22Rv1 (cell line): ENCODE data around the gene TBC1D16.

Experiments
- H3K27ac ChIP-seq: fragments of 450-650 bp; 2 replicates; pipeline ENCODE4 v1.5.1; 2017
- ZFX ChIP-seq: fragments of 450-650 bp; IDR thresholded peaks from 2 replicates; pipeline ENCODE4 v1.6.1; 2017; ENCODE audit warnings: antibody characterized with exemption, borderline replicate concordance
- TF ChIP-seq, protein P1 (sequence below): fragments of 450-650 bp; IDR thresholded peaks from 2 replicates; pipeline ENCODE4 v1.5.1; 2017; ENCODE audit warnings: mild to moderate bottlenecking

Gene TBC1D16

DNA sequence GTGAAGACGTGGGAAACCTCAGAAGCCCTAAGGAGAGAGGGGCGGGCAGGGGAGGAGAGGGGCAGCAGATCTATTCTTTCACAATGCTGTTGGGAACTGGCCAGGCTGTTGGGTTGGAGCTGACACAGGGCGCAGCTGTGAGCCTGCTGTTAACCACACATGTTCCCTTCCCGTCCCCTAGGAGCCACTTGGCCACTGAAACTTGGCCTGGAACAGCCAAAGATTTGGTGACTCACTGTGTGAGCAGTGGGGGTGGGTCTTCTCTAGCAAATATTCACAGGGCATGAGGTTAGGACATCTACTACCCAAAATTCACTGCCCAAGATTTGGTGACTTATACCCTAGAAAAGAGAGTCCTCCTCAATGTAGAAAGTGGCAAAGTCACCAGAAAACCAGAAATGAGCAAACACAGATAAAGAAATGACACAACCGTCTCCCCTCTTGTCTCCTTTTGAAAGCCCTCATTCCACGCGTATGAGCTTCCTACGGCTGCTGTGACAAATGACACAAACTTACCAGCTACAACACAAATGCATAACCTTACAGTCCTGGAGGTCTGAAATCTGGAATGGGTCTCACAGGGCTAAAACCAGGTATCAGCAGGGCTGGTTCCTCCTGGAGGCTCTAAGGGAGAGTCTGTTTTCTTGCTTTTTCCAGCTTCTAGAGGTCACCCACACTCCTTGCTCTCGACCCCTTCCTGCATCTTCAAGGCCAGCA lies 6.3 kb downstream of the TBC1D16 start:
- no peak overlapping the region for H3K27ac ChIP-seq
- TF ChIP-seq ZFX = no peak
- TF ChIP-seq, protein P1, sequence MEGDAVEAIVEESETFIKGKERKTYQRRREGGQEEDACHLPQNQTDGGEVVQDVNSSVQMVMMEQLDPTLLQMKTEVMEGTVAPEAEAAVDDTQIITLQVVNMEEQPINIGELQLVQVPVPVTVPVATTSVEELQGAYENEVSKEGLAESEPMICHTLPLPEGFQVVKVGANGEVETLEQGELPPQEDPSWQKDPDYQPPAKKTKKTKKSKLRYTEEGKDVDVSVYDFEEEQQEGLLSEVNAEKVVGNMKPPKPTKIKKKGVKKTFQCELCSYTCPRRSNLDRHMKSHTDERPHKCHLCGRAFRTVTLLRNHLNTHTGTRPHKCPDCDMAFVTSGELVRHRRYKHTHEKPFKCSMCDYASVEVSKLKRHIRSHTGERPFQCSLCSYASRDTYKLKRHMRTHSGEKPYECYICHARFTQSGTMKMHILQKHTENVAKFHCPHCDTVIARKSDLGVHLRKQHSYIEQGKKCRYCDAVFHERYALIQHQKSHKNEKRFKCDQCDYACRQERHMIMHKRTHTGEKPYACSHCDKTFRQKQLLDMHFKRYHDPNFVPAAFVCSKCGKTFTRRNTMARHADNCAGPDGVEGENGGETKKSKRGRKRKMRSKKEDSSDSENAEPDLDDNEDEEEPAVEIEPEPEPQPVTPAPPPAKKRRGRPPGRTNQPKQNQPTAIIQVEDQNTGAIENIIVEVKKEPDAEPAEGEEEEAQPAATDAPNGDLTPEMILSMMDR = no peak

DNA sequence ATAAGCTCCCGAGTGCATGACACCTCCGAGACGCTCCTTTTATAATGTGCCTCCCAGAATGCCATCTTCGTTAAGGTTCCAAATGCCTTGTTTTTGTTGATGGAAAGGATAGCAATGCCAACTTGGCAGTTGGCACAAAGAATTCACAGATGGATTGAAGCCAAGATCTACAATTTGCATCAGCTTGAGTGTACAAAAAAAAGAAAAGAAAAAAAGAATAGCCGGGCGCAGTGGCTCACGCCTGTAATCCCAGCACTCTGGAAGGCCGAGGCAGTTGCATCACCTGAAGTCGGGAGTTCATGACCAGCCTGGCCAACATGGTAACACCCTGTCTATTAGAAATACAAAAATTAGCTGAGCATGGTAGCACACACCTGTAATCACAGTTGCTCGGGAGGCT lies 7.6 kb downstream of the TBC1D16 start:
- no peak for TF ChIP-seq ZFX
- TF ChIP-seq, protein P1 = no peak
- no peak overlapping the region for H3K27ac ChIP-seq

DNA sequence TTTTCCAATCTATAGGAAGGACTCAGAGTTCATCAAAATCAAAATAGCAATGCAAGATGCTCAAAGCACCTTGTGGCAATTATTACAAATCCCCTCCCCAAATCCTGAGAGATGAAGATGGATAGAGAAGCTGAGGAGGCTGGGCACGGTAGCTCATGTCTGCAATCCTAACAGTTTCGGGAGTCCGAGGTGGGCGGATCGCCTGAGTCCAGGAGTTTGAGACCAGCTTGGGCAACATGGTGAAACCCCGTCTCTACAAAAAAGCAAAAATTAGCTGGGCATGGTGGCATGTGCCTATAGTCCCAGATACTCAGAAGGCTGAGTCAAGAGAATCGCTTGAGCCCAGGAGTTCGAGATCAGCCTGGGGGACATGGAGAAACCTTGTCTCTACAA lies 8.6 kb downstream of the TBC1D16 start:
- no peak overlapping the region for H3K27ac ChIP-seq
- TF ChIP-seq, protein P1 = no peak
- TF ChIP-seq ZFX = no peak

DNA sequence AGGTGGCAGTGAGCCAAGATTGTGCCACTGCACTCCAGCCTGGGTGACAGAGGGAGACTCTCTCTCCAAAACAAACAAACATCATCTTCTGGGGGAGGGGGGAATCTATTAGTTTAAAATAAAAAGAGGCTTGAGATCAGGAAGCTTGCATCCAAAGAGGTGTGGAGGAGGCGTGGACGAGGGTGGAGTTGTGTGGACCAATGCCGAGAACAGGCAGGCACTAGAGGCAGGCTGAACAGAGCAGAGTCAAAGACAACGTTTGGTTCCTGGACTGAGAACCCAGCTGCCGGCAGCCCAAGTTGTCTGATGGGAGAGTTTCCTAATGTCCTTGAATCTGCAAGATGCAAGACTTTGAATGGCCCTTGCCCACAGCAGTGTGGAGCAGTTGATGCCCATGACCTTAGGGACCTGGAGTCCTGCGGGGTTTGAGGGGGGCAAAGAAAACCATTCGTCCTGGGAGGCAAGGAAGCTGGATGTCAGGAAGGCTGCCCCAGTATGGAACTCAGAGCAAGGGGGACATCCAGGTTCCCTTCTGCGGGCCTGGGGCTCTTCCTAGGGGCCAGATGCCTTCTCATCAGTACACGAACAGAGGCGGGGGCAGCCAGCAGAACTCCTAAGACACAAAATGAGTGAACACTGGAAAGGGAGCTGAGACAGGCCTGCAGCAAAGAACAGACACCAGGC lies 9.2 kb downstream of the TBC1D16 start:
- no peak overlapping the region for H3K27ac ChIP-seq
- TF ChIP-seq, protein P1 = no peak
- TF ChIP-seq ZFX = no peak

DNA sequence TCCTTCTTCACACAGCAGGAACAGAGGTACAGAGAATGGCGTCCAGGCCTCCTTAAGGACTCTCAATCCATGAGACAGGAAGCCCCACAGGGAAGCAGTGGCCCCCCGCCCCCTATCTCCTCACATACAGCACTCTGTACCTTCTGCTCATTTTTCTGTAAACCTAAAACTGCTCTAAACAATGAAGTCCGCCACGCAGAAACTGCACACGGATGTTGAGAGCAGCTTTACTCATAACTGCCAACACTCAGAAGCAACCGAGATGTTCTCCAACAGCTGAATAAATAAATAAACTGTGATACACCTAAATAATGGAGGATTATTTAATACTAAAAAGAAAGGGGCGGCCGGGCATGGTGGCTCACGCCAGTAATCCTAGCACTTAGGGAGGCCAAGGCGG lies 9.9 kb downstream of the TBC1D16 start:
- no peak overlapping the region for H3K27ac ChIP-seq
- no peak for TF ChIP-seq ZFX
- TF ChIP-seq, protein P1 = no peak

DNA sequence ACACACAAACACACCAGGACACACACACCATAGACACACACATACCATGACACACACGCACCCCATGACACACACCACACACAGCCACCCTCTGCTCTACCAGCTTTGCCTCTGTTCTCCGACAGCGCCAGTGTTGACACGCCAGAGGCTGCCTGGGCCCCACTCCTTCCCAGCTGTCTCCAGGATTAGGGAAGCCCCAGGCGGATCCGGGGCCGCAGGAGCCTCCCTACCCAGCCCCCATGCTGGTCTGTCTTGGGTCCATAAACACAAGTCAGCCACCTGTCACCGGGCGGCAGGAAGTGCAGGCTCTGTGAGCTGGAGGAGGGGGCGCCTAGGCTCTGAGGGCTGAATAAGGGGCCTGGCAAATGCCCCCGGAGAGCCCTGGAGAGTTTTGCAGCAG lies 10.5 kb downstream of the TBC1D16 start:
- no peak for TF ChIP-seq ZFX
- TF ChIP-seq, protein P1 = no peak
- no peak overlapping the region for H3K27ac ChIP-seq
